HepG2 (cell line): ENCODE data around the gene RBM26.

Source experiments
- CTCF ChIP-seq: sonication (generic); formaldehyde crosslinking; IDR thresholded peaks from 2 replicates; pipeline ENCODE4 v1.5.0; 2020; ENCODE audit warnings: mild to moderate bottlenecking, missing genetic modification reagents, moderate library complexity
- EZH2 ChIP-seq: conservative IDR thresholded peaks from 2 replicates; pipeline ENCODE4 v1.6.1; 2012; ENCODE audit warnings: mild to moderate bottlenecking, low read depth, low read length, moderate library complexity
- MIER2 ChIP-seq: IDR thresholded peaks from 2 replicates; pipeline ENCODE4 v1.6.1; 2016; ENCODE audit warnings: missing biosample characterization, missing genetic modification reagents
- POLR2A ChIP-seq, 2 experiments: IDR thresholded peaks; 2 replicates each; pipeline ENCODE4 v1.6.1; 2011; ENCODE audit warnings: low read depth in 2 of 2, low read length in 2 of 2, mild to moderate bottlenecking in 1 of 2, moderate library complexity in 1 of 2; ENCODE audit not compliant: insufficient read depth in 1 of 2
- SIN3B ChIP-seq: fragments of 150-350 bp; IDR thresholded peaks from 2 replicates; pipeline ENCODE4 v1.6.1; 2014; ENCODE audit warnings: low read length
- TFDP2 ChIP-seq: sonication (generic); formaldehyde crosslinking; IDR thresholded peaks from 2 replicates; pipeline ENCODE4 v1.4.0; 2020; ENCODE audit warnings: missing genetic modification reagents
- ZC3H4 ChIP-seq: sonication (generic); formaldehyde crosslinking; IDR thresholded peaks from 2 replicates; pipeline ENCODE4 v1.4.0; 2020; ENCODE audit warnings: missing genetic modification reagents, borderline replicate concordance
- ZNF121 ChIP-seq: sonication (generic); formaldehyde crosslinking; IDR thresholded peaks from 2 replicates; pipeline ENCODE4 v1.5.0; 2020; ENCODE audit warnings: mild to moderate bottlenecking, missing genetic modification reagents
- ZNF138 ChIP-seq: sonication (generic); formaldehyde crosslinking; IDR thresholded peaks from 2 replicates; pipeline ENCODE4 v1.5.0; 2020; ENCODE audit warnings: mild to moderate bottlenecking, low read depth, missing genetic modification reagents
- ZNF710 ChIP-seq: sonication (generic); formaldehyde crosslinking; IDR thresholded peaks from 2 replicates; pipeline ENCODE4 v1.5.0; 2020; ENCODE audit warnings: mild to moderate bottlenecking, missing genetic modification reagents, borderline replicate concordance
- TF ChIP-seq, protein P1 (sequence below), 2 experiments: sonication (generic) in 1 of 2; formaldehyde crosslinking in 1 of 2; IDR thresholded peaks; 2 replicates each; pipeline versions ENCODE4 v1.4.0 to v1.6.1; 2018 to 2020; ENCODE audit warnings: missing genetic modification reagents in 2 of 2, borderline replicate concordance in 1 of 2, low read depth in 1 of 2, mild to moderate bottlenecking in 1 of 2, missing biosample characterization in 1 of 2
- TF ChIP-seq, protein P2 (sequence below): sonication (generic); formaldehyde crosslinking; IDR thresholded peaks from 2 replicates; pipeline ENCODE4 v1.4.0; 2020; ENCODE audit warnings: missing genetic modification reagents, mild to moderate bottlenecking, borderline replicate concordance
- TF ChIP-seq, protein P3 (sequence below): sonication (generic); formaldehyde crosslinking; IDR thresholded peaks from 2 replicates; pipeline ENCODE4 v1.4.0; 2020; ENCODE audit warnings: missing genetic modification reagents

- TF ChIP-seq EZH2 = no peak
- no peak for TF ChIP-seq TFDP2 (CRISPR knock-in tag)
- TF ChIP-seq, protein P1, sequence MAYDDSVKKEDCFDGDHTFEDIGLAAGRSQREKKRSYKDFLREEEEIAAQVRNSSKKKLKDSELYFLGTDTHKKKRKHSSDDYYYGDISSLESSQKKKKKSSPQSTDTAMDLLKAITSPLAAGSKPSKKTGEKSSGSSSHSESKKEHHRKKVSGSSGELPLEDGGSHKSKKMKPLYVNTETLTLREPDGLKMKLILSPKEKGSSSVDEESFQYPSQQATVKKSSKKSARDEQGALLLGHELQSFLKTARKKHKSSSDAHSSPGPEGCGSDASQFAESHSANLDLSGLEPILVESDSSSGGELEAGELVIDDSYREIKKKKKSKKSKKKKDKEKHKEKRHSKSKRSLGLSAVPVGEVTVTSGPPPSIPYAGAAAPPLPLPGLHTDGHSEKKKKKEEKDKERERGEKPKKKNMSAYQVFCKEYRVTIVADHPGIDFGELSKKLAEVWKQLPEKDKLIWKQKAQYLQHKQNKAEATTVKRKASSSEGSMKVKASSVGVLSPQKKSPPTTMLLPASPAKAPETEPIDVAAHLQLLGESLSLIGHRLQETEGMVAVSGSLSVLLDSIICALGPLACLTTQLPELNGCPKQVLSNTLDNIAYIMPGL (CRISPR knock-in tag; IDR thresholded peaks at IDR 0.05; ENCODE audit: borderline replicate concordance in 1 of 2, low read depth in 1 of 2) = no peak
- TF ChIP-seq POLR2A (IDR thresholded peaks at IDR 0.05; ENCODE audit: insufficient read depth in 1 of 2, low read depth in 2 of 2, low read length in 2 of 2) = no peak
- TF ChIP-seq CTCF (CRISPR knock-in tag) = no peak
- no peak for TF ChIP-seq SIN3B
- TF ChIP-seq MIER2 (CRISPR knock-in tag) = no peak
- TF ChIP-seq ZC3H4 (CRISPR knock-in tag) = no peak
- TF ChIP-seq, protein P2, sequence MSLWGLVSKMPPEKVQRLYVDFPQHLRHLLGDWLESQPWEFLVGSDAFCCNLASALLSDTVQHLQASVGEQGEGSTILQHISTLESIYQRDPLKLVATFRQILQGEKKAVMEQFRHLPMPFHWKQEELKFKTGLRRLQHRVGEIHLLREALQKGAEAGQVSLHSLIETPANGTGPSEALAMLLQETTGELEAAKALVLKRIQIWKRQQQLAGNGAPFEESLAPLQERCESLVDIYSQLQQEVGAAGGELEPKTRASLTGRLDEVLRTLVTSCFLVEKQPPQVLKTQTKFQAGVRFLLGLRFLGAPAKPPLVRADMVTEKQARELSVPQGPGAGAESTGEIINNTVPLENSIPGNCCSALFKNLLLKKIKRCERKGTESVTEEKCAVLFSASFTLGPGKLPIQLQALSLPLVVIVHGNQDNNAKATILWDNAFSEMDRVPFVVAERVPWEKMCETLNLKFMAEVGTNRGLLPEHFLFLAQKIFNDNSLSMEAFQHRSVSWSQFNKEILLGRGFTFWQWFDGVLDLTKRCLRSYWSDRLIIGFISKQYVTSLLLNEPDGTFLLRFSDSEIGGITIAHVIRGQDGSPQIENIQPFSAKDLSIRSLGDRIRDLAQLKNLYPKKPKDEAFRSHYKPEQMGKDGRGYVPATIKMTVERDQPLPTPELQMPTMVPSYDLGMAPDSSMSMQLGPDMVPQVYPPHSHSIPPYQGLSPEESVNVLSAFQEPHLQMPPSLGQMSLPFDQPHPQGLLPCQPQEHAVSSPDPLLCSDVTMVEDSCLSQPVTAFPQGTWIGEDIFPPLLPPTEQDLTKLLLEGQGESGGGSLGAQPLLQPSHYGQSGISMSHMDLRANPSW = no peak
- no peak for TF ChIP-seq ZNF121 (CRISPR knock-in tag)
- TF ChIP-seq ZNF138 (CRISPR knock-in tag) = no peak
- TF ChIP-seq, protein P3, sequence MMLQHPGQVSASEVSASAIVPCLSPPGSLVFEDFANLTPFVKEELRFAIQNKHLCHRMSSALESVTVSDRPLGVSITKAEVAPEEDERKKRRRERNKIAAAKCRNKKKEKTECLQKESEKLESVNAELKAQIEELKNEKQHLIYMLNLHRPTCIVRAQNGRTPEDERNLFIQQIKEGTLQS (CRISPR knock-in tag) = no peak
- TF ChIP-seq ZNF710 = no peak
These were observed 35.0 kb upstream of the RBM26 start for GRCh38 chr13:79440958-79441528.
